Esophagus squamous epithelium (tissue), 5 donors: Measurements from ENCODE around the gene HSPG2. TPM values are rescaled to one million over a fixed set of nuclear protein-coding genes. Genes with fewer than 3 reads are reported as not detected.

Source experiments
- DNase-seq: peaks from one replicate; lab custom pipeline; 2025; lab: John Stamatoyannopoulos, UW
- H3K27ac ChIP-seq, 4 donors: fragments of 200-600 bp; sonication (generic); one replicate each; pipeline ENCODE4 v1.5.1; 2016 to 2019; ENCODE audit warnings: mild to moderate bottlenecking in 1 of 4
- H3K27me3 ChIP-seq, 4 donors: fragments of 200-600 bp; sonication (generic); 1 replicate in 3 of 4; 2 replicates in 1 of 4; pipeline versions ENCODE4 v1.5.1 to v1.6.0; 2017 to 2021; ENCODE audit warnings: antibody characterized with exemption in 1 of 4
- H3K36me3 ChIP-seq, 3 donors: fragments of 200-600 bp; sonication (generic); one replicate each; pipeline ENCODE4 v1.5.1; 2016 to 2019
- H3K4me1 ChIP-seq, 3 donors: fragments of 200-600 bp; sonication (generic); one replicate each; pipeline ENCODE4 v1.5.1; 2017 to 2019
- H3K4me3 ChIP-seq, 4 donors: fragments of 200-600 bp; sonication (generic); 1 replicate in 3 of 4; 2 replicates in 1 of 4; pipeline ENCODE4 v1.5.1; 2016 to 2019; ENCODE audit warnings: mild to moderate bottlenecking in 2 of 4, moderate library complexity in 1 of 4
- H3K9me3 ChIP-seq, 3 donors: fragments of 200-600 bp; sonication (generic); one replicate each; pipeline ENCODE4 v1.5.1; 2016 to 2019
- POLR2A ChIP-seq, 4 donors: fragments of 450-650 bp; IDR thresholded peaks; one replicate each; pipeline ENCODE4 v1.6.1; 2017; ENCODE audit warnings: antibody characterized with exemption in 4 of 4, mild to moderate bottlenecking in 4 of 4, moderate library complexity in 3 of 4
- WGBS, 2 donors: methylation state at CpG; one replicate each; pipeline ENCODE4 v1.1.5; 2018; 5-methylcytosine and 5-hydroxymethylcytosine counted together
- intact Hi-C: fragments of 100-400 bp; cut with DNase I; formaldehyde crosslinking; loops from one replicate; pipeline ENCODE4 v1.15.0; 2022
- total RNA-seq, 4 donors: library from RNA; depleted of rRNA; stranded (reverse); fragments of >200 nt; gene quantifications; one replicate each; pipeline ENCODE4 v1.1.0, GENCODE V29; 2016
- TF ChIP-seq, protein P1 (sequence below), 6 experiments: fragments of 450-650 bp in 4 of 6; fragments of 200-600 bp in 2 of 6; sonication (generic) in 2 of 6; IDR thresholded peaks; one replicate each; pipeline ENCODE4 v1.5.1; 2016 to 2019; ENCODE audit warnings: antibody characterized with exemption in 6 of 6, mild to moderate bottlenecking in 4 of 6, moderate library complexity in 4 of 6
- donor health status: DM: yes; HTN: yes; CAD: no.

Gene HSPG2
- total RNA-seq, 4 donors from 2014 or later: 44.9 to 107 (median 54.2) TPM

DNA sequence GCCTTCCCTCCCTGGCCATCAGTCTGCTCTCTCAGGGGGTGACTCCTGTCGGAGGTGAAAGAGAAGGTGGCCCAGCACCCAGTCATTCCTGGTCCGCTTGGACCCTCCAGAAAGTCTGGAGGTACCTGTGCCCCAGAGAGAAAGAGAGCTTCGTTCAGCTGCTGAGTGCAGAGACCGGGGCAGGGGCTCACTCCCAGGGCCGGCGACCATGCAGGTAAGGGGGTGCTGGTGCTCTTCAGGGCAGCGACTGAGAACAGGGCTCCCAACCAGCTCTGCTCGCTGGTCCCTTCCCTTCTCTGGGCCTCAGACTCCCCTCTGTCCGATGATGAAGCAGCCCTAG is 30.1 kb downstream of the HSPG2 start:
- no peaks in the 10 kb centered on the region for H3K9me3 ChIP-seq
- no peak for TF ChIP-seq POLR2A (IDR thresholded peaks at IDR 0.05)
- TF ChIP-seq, protein P1, sequence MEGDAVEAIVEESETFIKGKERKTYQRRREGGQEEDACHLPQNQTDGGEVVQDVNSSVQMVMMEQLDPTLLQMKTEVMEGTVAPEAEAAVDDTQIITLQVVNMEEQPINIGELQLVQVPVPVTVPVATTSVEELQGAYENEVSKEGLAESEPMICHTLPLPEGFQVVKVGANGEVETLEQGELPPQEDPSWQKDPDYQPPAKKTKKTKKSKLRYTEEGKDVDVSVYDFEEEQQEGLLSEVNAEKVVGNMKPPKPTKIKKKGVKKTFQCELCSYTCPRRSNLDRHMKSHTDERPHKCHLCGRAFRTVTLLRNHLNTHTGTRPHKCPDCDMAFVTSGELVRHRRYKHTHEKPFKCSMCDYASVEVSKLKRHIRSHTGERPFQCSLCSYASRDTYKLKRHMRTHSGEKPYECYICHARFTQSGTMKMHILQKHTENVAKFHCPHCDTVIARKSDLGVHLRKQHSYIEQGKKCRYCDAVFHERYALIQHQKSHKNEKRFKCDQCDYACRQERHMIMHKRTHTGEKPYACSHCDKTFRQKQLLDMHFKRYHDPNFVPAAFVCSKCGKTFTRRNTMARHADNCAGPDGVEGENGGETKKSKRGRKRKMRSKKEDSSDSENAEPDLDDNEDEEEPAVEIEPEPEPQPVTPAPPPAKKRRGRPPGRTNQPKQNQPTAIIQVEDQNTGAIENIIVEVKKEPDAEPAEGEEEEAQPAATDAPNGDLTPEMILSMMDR (IDR thresholded peaks at IDR 0.05): no peak
- peak overlapping the region; percentile 80 to 97 (median 90) for H3K27ac ChIP-seq
- no peaks in the 10 kb centered on the region for H3K27me3 ChIP-seq
- no peak overlapping the region for H3K4me3 ChIP-seq
- no peak for DNase-seq
- 51 to 81% methylated on average over 2 to 7 of the region's 9 CpGs for WGBS, 2 donors
- H3K4me1 ChIP-seq: peaks cover 74 to 100% (median 98%) of the 10 kb centered on the region in 3 donors
- intact Hi-C loops: no loop called here
- no peaks in the 10 kb centered on the region for H3K36me3 ChIP-seq

DNA sequence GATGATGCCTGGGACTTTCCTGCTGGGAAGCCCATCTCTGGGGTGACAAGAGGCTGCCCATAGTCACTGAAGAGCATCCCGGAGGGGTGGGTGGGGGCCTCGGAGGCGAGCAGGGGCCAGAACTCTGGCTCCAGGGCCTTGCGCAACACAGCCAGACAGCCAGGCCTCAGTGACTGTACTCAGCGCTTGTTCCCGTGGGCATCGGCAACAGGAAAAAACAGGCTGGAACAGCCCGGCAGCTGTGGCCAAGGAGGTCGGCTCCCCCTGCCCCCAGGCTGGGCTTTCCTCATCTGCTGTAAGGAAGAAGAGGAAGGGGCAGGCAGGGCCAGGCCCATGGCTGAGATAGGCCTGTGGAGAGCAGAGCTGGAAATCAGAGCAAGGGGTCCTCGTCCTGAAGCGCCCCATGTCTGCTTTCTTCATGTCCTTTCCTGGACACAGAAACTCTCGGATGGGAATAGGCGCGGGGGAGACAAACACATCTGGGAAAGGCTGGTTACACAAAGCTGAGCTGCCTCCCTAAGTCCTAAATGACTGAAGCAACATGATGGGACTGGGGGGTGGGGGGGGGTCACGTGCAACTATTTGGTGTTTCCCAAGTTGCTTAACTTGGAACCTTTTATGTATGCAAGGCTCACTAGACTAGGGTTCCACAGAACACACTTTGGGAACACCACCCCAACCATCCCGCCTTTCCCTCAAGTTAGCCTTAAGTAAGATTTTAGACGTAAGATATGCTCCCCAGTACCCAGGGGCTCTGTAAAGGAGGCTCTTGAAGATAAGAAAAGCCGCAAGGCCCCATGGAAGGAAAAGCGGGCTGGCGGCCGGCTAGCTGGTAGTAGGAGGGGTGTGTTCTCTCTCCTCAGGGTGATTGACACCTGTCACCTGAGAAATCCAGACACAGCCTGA is 30.7 kb downstream of the HSPG2 start:
- TF ChIP-seq POLR2A (IDR thresholded peaks at IDR 0.05): no peak
- TF ChIP-seq, protein P1 (IDR thresholded peaks at IDR 0.05): no peak
- peak overlapping the region; percentile 80 to 97 (median 90) for H3K27ac ChIP-seq
- H3K36me3 ChIP-seq: no peaks in the 10 kb centered on the region
- no peaks in the 10 kb centered on the region for H3K9me3 ChIP-seq
- DNase-seq: no peak
- H3K27me3 ChIP-seq: no peaks in the 10 kb centered on the region
- intact Hi-C loops: no loop called here
- H3K4me1 ChIP-seq: peaks cover 73 to 100% (median 98%) of the 10 kb centered on the region in 3 donors
- H3K4me3 ChIP-seq: peak overlapping the region in 1 of 4 donors; percentile 20
- WGBS, 2 donors: 31 to 83% methylated on average over 11 to 12 of the region's 21 CpGs

DNA sequence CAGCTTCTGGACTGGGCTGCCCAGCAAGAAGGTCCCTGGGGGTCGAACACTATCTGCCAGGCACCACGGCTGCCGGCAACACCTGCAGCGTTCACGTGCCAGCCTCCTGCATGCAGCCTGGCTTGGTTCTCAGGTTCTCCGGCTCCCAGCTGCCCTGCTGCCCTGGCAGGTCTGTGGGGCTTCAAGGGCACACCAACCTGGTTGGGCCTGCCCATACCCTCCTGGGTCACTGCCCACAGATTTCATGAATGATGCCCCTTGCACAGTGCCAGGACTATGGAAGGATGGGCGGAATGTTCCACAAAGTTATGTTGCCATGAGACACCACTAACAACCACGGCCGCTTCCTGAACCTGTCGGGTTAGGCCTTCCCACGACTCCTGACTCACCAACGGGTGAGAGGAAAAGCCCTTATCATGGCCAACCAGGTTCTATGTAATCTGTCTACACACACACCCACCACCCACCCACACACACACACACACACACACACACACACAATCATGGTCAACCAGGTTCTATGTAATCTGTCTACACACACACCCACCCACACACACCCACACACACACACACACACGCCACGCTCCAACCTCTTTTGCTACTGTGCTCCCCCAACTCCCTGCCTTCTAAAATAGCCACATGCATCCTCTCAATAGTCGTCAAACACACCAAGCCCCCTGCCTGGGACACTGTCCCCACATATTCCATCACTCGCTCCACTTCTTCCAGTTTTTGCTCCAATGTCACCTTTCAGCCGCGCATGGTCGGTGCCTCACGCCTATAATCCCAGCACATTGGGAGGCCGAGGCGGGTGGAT is 32.2 kb downstream of the HSPG2 start:
- peaks cover 58 to 100% (median 98%) of the 10 kb centered on the region in 3 donors for H3K4me1 ChIP-seq
- 39 to 48% methylated on average over 11 to 15 of the region's 22 CpGs for WGBS, 2 donors

DNA sequence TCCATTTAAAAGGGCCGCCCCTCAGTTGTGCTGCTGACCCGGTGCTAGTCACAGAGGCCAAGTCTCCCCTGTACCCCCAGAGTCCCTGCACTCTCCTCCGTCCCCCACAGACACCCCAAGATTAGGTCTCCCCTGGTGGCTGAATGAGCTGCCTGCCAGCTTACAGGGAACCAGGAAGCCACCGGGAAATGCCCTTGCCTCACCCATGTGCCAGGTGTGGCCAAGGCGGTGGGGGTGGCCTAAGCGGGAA is 32.7 kb downstream of the HSPG2 start:
- Histone ChIP-seq H3K4me1 (peaks cover 53 to 100% (median 98%) of the 10 kb centered on the region in 3 donors), H3K36me3 (no peaks in the 10 kb centered on the region), H3K4me3 (no peak overlapping the region), H3K9me3 (no peaks in the 10 kb centered on the region), H3K27me3 (no peaks in the 10 kb centered on the region), H3K27ac (peak overlapping the region; percentile 80 to 97 (median 90))
- no peak for TF ChIP-seq POLR2A (IDR thresholded peaks at IDR 0.05)
- TF ChIP-seq, protein P1 (IDR thresholded peaks at IDR 0.05): peak in 3 of 6 experiments; percentile 22 to 66 (median 33)
- intact Hi-C loops: no loop called here
- 93% methylated on average over 2 of the region's 6 CpGs; no CpG with 5 or more reads in 1 of the 2 donors for whole genome bisulfite sequencing, 2 donors
- DNase-seq: no peak

More for the DNA sequence above, 32.2 kb downstream of the HSPG2 start:
- intact Hi-C loops: no loop called here
- Histone ChIP-seq H3K27me3 (no peaks in the 10 kb centered on the region), H3K27ac (peak overlapping the region; percentile 80 to 97 (median 90)), H3K9me3 (no peaks in the 10 kb centered on the region), H3K4me3 (no peak overlapping the region), H3K36me3 (no peaks in the 10 kb centered on the region)
- no peak for TF ChIP-seq POLR2A (IDR thresholded peaks at IDR 0.05)
- TF ChIP-seq, protein P1 (IDR thresholded peaks at IDR 0.05): no peak
- DNase-seq: peak; percentile 27
